Measurements from ENCODE around the gene ARMC12. TPM values are rescaled to one million over a fixed set of nuclear protein-coding genes. Genes with fewer than 3 reads are reported as not detected.

The ARMC12 gene
- total and polyA plus RNA-seq, 2 of the 4 experiments (the other 2 are of a cell fraction) = 0.18 to 0.74 TPM

GRCh38 chr6:35737413-35738211 lies 780 bp downstream of the ARMC12 start:
- no peaks in the 10 kb centered on the region for H3K4me1 ChIP-seq (ENCODE audit: control insufficient read depth, insufficient read depth, low read length)
- H2AK9ac ChIP-seq (replicated peaks; ENCODE audit: low read depth, low read length, poor library complexity) = no peak overlapping the region
- TF ChIP-seq MXI1 (IDR thresholded peaks at IDR 0.05; ENCODE audit: borderline replicate concordance, low read depth, low read length) (no peak), CTCF (conservative IDR thresholded peaks at IDR 0.05; ENCODE audit: low read depth, low read length) (peak; percentile 91), SMC3 (IDR thresholded peaks at IDR 0.05; ENCODE audit: low read depth, low read length) (peak; percentile 94), CEBPB (IDR thresholded peaks at IDR 0.05; ENCODE audit: low read depth, low read length) (peak; percentile 98), BHLHE40 (IDR thresholded peaks at IDR 0.05; ENCODE audit: low read depth, low read length) (no peak), RAD21 (IDR thresholded peaks at IDR 0.05; ENCODE audit: low read length) (peak; percentile 93), NFE2L2 (IDR thresholded peaks at IDR 0.05; ENCODE audit: low read depth, low read length) (no peak), POLR2A (IDR thresholded peaks at IDR 0.05; ENCODE audit: low read depth, low read length) (no peak)
- ChIA-PET CTCF (interaction anchor here (0.5 to 2.1 kb wide), 11 partner anchors 27 to 220 kb away, joined by 3 to 12 read pairs (median 5); no protein-coding TSS in a partner anchor), POLR2A (ENCODE audit: unreplicated experiment) (no interaction called here)
- no peaks in the 10 kb centered on the region for H3K9me3 ChIP-seq (ENCODE audit: control insufficient read depth, insufficient read depth, low read length)
- peak overlapping the region; percentile 61 for H2AFZ ChIP-seq (replicated peaks; ENCODE audit: low read length, poor library complexity)
- no peak overlapping the region for H2BK15ac ChIP-seq (ENCODE audit: low read depth, low read length)
- H2BK20ac ChIP-seq (ENCODE audit: low read depth, low read length) = no peak overlapping the region
- in situ Hi-C loops (cut with MboI; ENCODE audit: low sequenced_read_pairs) = loop anchor here (5.0 to 25.0 kb wide), 3 partner anchors 155 to 425 kb away; no protein-coding TSS in a partner anchor
- H2BK120ac ChIP-seq (ENCODE audit: low read depth, low read length) = no peak overlapping the region
- H3K9ac ChIP-seq (ENCODE audit: low read depth, low read length) = no peak overlapping the region
- H4K91ac ChIP-seq (ENCODE audit: insufficient read depth, low read depth, low read length) = no peak overlapping the region
- no peak overlapping the region for H2BK5ac ChIP-seq (ENCODE audit: low read depth, low read length, poor library complexity, severe bottlenecking)
- dilution Hi-C loops (cut with HindIII; ENCODE audit: low sequenced_read_pairs, unreplicated experiment) = no loop called here
- BruUV-seq (replicated peaks) = no TSS peak
- H4K5ac ChIP-seq (ENCODE audit: low read depth, low read length) = no peak overlapping the region
- H3K56ac ChIP-seq (ENCODE audit: extremely low read depth, insufficient read depth, low read length) = no peak overlapping the region
- H3K79me1 ChIP-seq (ENCODE audit: low read depth in 1 of 2, low read length in 2 of 2) = no peaks in the 10 kb centered on the region
- H3K14ac ChIP-seq (replicated peaks; ENCODE audit: low read depth, low read length) = no peak overlapping the region
- H3K4me3 ChIP-seq (ENCODE audit: insufficient read depth, low read depth, low read length) = no peak overlapping the region
- no peak overlapping the region for H3K4ac ChIP-seq (ENCODE audit: low read depth, low read length)
- no peak overlapping the region for H3K23ac ChIP-seq (ENCODE audit: low read depth, low read length)
- no peak overlapping the region; the same call in 1 of the 2 replicates for H2AK5ac ChIP-seq (ENCODE audit: low read depth, low read length)
- DNase-seq = peak; percentile 87
- peaks cover 1% of the 10 kb centered on the region; the same call in 1 of the 2 replicates for H3K27me3 ChIP-seq (ENCODE audit: control insufficient read depth, insufficient read depth, low read length)
- H3K4me2 ChIP-seq (ENCODE audit: low read depth, low read length) = no peak overlapping the region
- WGBS, 2 experiments (ENCODE audit: extremely low coverage in 2 of 2, insufficient read length in 1 of 2) = 30% methylated on average over 2 of the region's 16 CpGs; no CpG with 5 or more reads in 1 of the 2 experiments
- intact Hi-C loops (cut with micrococcal nuclease) = loop anchor here (1.0 to 2.0 kb wide), 4 partner anchors 53 to 358 kb away; no protein-coding TSS in a partner anchor
- H3K9me1 ChIP-seq (ENCODE audit: insufficient read depth, low read length) = peaks cover 2% of the 10 kb centered on the region; the same call in 1 of the 2 replicates
- no peaks in the 10 kb centered on the region for H3K36me3 ChIP-seq (ENCODE audit: control insufficient read depth, insufficient read depth, low read length)
- H3K27ac ChIP-seq (ENCODE audit: insufficient read depth, low read length) = no peak overlapping the region
- H3K18ac ChIP-seq (ENCODE audit: low read depth, low read length) = no peak overlapping the region
- peak; percentile 87 for ATAC-seq (ENCODE audit: low read depth)
- H4K20me1 ChIP-seq (ENCODE audit: insufficient read depth, low read length) = no peaks in the 10 kb centered on the region
- no peak overlapping the region for H4K8ac ChIP-seq (ENCODE audit: low read depth in 2 of 2, low read length in 2 of 2)
